GM18951 (cell line): ENCODE data around the gene MTHFSD.

Experiments
- POLR2A ChIP-seq: IDR thresholded peaks from 4 replicates; pipeline ENCODE4 v1.6.1; 2011; ENCODE audit warnings: mild to moderate bottlenecking; ENCODE audit not compliant: insufficient read length, insufficient read depth; ENCODE audit errors: extremely low read depth
- in situ Hi-C: fragments of 300-500 bp; cut with MboI; formaldehyde crosslinking; loops from one replicate; pipeline ENCODE4 v1.12.0; 2022; ENCODE audit warnings: low sequenced_read_pairs, mixed read lengths, inconsistent platforms; ENCODE audit not compliant: unreplicated experiment

MTHFSD gene

GRCh38 chr16:86512301-86512859, 42.7 kb downstream of the MTHFSD start:
- TF ChIP-seq POLR2A = no peak
- in situ Hi-C loops = loop anchor here (25.0 kb wide), 2 partner anchors 175 to 700 kb away; no protein-coding TSS in a partner anchor

DNA sequence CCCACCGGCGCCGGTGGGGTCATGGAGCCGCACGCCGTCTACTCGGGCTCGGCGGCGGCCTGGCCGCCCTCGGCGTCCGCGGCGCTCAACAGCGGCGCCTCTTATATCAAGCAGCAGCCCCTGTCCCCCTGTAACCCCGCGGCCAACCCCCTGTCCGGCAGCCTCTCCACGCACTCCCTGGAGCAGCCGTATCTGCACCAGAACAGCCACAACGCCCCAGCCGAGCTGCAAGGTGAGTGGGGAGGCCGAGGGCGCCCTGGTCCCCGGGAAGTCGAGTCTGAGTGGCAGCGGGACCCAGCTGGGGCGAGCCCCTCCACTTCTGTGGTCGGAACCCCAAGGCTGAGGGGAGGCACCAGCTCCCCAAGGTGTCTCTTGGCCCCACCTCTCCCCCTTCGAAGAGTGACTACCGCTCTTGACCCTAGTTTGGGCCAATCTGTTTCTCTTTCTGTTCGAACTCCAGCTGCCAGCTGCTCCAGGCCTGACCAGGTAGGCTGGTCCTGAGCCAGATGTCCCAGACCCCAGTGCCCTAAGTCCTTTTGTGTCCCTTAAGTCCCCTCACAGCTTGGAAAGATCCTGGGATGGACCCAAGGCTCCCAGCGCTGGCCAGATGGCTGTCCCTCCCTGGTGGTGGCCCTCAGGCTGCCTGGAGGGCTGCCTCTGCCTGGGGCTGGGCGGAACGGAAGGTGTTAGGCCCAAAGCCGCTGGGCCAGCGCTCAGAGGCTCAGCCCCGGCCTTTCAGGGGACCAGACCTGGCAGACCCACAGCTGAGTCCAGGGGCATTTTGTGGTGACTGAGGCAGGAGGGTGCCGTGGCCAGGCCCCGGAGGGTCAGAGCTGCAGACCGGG, 43.5 kb downstream of the MTHFSD start:
- in situ Hi-C loops = loop anchor here (25.0 kb wide), 2 partner anchors 174 to 699 kb away; no protein-coding TSS in a partner anchor
- TF ChIP-seq POLR2A = no peak

DNA sequence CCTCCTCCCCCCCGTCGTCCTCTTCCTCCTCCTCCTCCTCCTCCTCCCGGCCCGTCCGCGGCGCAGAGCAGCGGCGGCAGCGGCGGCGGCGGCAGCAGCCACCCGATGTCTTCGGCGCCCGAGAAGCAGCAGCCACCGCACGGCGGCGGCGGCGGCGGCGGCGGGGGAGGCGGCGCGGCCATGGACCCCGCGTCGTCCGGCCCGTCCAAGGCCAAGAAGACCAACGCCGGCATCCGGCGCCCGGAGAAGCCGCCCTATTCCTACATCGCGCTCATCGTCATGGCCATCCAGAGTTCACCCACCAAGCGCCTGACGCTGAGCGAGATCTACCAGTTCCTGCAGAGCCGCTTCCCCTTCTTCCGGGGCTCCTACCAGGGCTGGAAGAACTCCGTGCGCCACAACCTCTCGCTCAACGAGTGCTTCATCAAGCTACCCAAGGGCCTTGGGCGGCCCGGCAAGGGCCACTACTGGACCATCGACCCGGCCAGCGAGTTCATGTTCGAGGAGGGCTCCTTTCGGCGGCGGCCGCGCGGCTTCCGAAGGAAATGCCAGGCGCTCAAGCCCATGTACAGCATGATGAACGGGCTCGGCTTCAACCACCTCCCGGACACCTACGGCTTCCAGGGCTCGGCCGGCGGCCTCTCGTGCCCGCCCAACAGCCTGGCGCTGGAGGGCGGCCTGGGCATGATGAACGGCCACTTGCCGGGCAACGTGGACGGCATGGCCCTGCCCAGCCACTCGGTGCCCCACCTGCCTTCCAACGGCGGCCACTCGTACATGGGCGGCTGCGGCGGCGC, 44.4 kb downstream of the MTHFSD start, which contains the start of gene FOXF1:
TSS of gene FOXF1 (plus strand) at position 63 of the 797 bp plus-strand sequence. CDS start at position 106, 43 bp downstream.
- TF ChIP-seq POLR2A = no peak
- in situ Hi-C loops = loop anchor here (25.0 kb wide), 2 partner anchors 173 to 698 kb away; no protein-coding TSS in a partner anchor

DNA sequence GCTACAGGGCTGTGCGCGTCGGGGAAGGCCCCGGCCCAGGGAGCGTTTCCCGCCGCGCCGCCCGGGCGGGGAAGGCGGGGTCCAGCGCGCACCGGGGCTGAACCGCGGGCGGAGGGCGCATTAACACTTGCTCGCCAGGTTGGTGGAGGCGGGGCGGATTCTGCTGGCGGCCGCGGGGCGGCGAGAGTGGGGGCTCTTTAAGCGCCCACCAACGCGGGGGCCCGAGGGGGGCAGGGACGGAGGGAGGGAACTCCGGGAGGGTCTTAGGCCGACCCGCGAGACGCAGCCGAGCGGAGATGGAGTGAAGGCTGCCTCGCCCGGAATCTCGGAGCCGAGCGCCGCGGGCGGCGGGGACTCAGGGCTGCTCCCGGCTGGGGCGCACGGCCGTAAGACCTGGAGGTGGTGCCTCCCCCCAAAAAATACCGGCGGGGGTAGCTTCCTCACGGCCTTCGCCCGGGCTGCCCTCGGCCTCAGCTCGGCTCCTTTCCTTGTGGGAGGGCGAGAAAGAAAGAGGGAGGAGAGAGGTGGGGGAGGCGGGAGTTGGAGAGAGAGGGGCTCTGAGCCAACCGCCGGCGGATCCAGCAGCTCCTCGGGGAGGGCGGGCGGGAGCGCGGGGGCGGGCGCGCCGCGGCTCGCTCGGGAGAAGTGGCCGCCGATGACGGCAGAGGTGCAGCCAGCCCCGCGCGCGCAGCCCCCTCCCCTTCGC, 45.1 kb downstream of the MTHFSD start:
- TF ChIP-seq POLR2A = no peak
- in situ Hi-C loops = loop anchor here (25.0 kb wide), 2 partner anchors 173 to 698 kb away; no protein-coding TSS in a partner anchor

- TF ChIP-seq POLR2A = no peak
- in situ Hi-C loops = loop anchor here (25.0 kb wide), 2 partner anchors 172 to 697 kb away; no protein-coding TSS in a partner anchor
Observed at GRCh38 chr16:86508947-86509758, 45.9 kb downstream of the MTHFSD start.

GRCh38 chr16:86508028-86508946, 46.7 kb downstream of the MTHFSD start:
- in situ Hi-C loops = loop anchor here (25.0 kb wide), 2 partner anchors 171 to 696 kb away; no protein-coding TSS in a partner anchor
- no peak for TF ChIP-seq POLR2A

DNA sequence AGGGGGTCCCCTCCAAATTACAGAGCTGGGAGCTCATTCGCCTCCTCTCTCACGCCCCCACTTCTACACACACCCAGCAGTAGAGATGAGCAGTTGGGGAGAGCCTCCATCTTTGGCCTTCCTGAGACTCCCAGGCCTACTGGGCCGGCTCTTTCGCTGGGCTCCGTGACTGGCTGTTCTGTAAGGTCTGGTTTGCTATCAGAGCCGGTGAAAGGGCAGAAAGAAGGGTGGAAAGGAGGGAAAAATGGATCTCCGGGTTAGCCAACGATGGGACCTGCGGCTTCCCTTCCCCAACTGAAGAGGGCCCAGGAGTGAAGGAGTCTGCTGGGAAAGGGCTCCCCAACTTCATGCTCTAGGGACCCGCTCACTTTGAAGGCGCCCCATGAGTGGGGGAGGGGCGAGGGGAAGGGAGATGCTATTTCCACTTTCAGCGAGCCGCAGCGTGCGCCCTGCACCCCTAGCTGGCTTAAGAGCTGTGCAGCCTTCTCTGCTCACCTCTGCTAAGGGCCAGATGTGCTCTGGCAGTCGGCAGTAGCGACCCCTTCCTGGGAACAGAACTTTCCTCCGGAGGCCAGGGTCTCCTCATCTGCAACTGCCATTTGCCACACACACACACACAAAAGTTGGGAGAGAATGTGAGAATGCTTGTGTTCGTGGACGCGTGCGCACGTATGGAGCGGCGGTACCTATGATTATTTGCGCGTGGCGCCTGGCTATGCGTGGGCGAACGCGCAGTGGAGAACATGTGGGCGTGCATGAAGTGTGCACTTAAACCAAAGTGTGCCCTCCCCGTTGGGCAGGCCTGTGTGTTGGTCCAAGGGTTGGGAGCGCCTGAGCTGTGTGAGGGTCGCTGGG, 47.6 kb downstream of the MTHFSD start:
- TF ChIP-seq POLR2A = no peak
- in situ Hi-C loops = loop anchor here (25.0 kb wide), 2 partner anchors 170 to 695 kb away; no protein-coding TSS in a partner anchor

DNA sequence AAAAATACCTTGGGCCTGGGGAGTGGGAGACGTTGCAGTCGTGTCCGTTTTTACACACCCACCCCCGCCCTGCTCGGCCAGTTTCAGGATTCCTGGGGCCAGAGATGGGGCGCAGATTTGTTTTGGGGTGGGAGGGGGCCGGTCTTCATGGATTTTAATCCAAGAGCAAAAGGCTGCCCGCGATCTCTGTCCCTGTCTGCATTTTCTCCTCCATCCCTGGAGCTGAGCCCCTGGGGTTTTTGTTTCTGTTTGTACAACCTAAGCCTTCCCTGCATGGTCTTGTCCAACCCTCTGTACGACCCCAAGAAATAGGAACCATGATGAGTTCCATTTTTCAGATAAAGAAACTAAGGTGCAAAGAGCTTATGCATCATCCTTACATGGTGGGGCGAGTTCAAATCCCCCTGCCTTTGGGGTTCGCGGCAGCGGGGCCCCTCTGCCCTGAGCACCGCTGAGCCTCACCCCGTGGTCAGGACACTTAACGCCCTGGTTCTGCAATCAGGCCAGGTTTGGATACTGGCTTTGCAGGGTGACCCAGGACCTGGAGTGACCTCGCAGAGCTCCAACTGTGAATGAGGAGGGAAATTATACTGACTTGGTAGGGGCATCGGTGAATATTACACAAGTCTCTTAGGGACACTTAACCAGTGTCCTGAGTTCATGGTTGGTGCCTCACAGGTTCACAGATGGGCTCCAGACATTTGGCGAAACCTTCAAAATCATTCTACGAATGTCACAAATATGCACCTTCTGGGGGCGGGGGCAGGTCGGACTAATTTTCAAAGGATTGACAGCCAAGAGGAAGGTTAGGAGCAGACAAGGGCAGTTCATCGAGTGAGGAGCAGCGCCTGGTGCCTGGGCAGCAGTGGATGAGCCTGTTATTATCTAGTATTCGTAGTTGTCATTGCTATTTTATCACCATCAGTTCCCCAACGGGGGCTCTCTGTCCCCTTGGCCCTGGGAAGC, 48.9 kb downstream of the MTHFSD start:
- no peak for TF ChIP-seq POLR2A
- in situ Hi-C loops = loop anchor here (25.0 kb wide), 2 partner anchors 169 to 694 kb away; no protein-coding TSS in a partner anchor
